LNCaP clone FGC (cell line): ENCODE results near the gene ACOD1.

Experiments
- DNase-seq: peaks from one replicate; pipeline ENCODE4 v3.0.0-alpha.2; 2011; ENCODE audit warnings: low read depth
- H3K4me3 ChIP-seq: 2 replicates; pipeline ENCODE4 v1.5.1; 2011; ENCODE audit warnings: mild to moderate bottlenecking, low read depth, low read length, control low read depth
- CTCF ChIP-seq: IDR thresholded peaks from 2 replicates; pipeline ENCODE4 v1.5.1; 2012; ENCODE audit warnings: mild to moderate bottlenecking; ENCODE audit not compliant: control insufficient read depth, insufficient read depth; ENCODE audit errors: extremely low read depth

Gene ACOD1

GRCh38 chr13:76965759-76966421 is 17.6 kb downstream of the ACOD1 start:
- DNase-seq = no peak
- no peak overlapping the region for H3K4me3 ChIP-seq
- no peak for TF ChIP-seq CTCF

- TF ChIP-seq CTCF = no peak
- DNase-seq = no peak
- no peak overlapping the region for H3K4me3 ChIP-seq
Observed at GRCh38 chr13:76967031-76967430, 18.7 kb downstream of the ACOD1 start.

GRCh38 chr13:76968041-76968440 is 19.7 kb downstream of the ACOD1 start:
- no peak overlapping the region for H3K4me3 ChIP-seq
- TF ChIP-seq CTCF = no peak
- DNase-seq = no peak

- no peak for DNase-seq
- TF ChIP-seq CTCF = no peak
- no peak overlapping the region for H3K4me3 ChIP-seq
Observed at GRCh38 chr13:76969488-76970365, 21.4 kb downstream of the ACOD1 start.

- no peak for DNase-seq
- no peak overlapping the region for H3K4me3 ChIP-seq
- TF ChIP-seq CTCF = no peak
Observed at GRCh38 chr13:76971215-76971614, 22.9 kb downstream of the ACOD1 start.

GRCh38 chr13:76971851-76972829 is 23.8 kb downstream of the ACOD1 start:
- no peak overlapping the region for H3K4me3 ChIP-seq
- no peak for DNase-seq
- no peak for TF ChIP-seq CTCF
